Activated T-cell treated with anti-CD3 and anti-CD28 coated beads for 24 hours (primary cell): ENCODE data around the gene HSD17B8.

Source experiments
- DNase-seq: peaks from one replicate; pipeline ENCODE4 v3.0.0-alpha.2; 2020; ENCODE audit warnings: low read depth

HSD17B8 gene

DNA sequence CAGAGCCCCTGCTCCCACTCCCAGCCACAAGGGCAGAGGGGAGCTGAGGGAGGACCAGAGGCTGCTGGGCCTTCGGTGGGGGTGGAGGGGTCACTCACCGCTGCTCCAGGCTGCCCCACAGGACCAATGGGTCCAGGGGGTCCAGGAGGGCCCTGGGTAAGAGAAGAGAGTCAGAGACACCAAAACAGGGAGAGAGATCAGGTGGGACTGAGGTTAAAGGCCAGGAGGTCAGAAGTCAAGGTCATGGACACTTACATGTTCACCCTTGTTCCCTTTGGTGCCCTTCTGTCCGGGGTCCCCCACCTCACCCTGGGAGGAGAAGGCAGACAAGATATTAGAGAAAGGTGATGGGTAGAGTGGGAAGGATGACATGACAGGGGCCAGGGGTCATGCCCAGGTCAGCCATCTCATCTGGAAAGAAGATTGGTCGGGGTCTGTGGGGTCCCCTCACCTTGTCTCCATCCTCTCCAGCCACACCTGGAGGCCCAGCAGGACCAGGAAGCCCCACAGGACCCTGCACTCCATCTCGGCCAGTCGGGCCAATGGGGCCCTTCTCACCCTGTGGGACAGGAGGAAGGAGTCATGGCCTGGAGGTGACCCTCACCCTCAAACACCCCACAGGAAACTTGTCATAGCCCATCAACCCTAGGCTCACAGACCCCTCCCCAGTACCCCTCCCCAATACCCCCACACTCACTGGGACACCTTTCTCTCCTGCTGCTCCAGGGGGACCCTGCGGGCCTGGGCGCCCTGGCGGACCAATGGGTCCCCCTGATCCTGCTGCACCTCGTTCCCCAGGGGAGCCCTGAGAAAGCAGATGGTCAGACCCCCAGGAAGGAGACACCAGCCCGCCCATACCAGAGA is 33.2 kb upstream of the HSD17B8 start:
- no peak for DNase-seq

DNA sequence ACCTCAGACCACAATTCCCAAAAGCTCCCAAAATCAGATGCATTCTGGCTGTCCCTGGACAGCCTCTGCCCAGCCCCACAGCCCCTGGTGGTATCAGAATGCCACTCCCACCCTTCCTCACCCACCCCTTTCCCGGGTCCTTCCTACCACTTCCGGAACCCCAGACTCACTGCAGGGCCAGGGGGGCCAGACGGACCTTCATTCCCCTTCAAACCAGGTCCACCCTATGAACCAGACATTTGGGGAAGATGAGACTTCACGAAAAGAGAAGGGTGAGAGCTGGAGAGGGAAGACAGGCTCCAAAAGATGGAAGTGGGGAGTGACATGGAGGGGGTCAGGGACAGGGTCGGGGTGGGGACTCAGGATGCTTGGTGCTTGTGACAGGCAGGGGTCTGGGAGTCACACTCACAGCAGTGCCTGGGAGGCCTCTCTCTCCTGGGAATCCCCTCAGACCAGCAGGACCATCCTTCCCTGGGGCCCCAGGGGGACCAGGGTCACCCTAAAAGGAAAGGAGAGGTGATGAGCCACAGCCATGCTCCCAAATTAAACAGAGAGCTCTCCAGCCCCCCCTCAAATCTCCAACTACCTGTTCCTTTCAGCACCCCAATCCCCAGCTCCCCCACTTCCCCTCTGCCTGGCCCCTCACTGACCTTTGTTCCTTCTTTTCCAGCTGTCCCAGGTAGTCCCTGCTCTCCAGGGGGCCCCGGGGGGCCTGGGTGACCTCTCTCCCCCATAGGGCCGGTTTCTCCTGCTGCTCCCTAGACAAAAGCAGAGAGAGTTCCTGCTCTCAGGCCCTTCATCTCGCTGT is 32.4 kb upstream of the HSD17B8 start:
- DNase-seq = no peak

DNA sequence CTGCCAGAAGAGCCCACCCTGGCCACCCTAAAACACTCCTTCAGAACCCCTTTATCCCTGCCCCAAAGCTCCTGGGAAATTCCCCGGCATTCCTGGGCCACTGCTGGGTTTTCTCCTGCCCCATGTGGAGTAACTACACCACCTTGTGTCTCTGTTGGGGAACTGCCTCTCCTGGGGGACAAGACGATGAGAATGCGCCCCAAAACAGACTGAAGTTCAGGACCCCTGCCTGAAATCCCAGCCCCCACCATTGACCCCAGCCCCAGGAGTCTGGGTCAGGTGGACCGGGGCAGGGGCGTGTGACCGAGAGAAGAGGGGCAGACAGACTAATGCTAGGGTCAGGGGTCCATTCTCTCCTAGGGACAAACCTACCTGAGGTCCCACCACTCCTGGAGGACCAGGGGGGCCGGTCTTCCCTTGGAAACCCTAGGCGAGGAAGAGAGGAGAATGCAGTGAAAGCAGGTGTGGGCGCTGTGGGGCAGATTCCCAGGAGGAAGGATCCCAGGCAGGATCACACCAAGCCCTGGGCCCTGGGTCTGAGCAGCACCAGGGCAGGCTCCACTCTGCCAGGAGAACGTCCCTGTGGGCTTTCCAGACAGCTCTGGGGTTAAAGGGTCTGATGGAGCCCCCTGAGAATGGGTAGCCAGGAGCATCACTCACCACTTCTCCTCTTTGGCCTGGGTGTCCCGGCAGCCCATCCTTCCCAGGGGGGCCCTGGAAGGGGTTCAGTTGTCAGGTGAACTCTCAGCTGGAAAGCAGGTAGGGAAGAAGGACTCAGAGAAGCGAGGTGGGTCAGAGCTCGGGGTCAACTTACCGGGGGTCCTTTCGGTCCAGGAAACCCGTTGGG is 31.5 kb upstream of the HSD17B8 start:
- no peak for DNase-seq

DNA sequence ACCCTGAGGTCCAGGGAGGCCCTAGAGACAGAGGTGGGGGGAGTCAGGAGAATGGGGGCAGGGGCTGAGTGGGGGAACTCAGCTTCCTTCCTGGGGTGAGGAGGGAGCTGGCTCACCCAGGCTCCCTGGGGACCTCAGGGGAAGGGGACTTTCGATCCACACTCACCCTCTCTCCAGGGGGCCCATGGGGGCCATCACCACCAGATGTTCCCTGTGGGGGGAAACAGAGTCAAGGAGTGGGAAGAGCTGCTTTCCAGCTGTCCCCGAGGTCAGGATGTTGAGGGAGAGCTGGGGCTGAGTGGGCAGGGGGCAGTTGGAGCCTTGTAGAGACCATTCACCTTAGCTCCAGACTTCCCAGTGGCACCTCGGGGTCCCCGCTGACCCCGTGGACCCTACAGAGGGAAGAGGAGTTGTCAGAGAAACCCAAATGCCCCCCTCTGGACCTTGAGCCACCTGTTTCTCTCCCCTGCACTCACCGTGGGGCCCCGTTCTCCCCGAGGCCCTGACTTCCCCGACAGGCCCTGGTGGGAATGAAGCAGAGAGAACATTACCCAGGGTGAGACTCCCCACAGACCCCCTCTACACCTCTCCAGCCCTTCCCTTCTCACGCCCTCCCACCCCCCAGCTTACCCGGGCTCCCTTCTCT is 30.8 kb upstream of the HSD17B8 start:
- DNase-seq = no peak

DNA sequence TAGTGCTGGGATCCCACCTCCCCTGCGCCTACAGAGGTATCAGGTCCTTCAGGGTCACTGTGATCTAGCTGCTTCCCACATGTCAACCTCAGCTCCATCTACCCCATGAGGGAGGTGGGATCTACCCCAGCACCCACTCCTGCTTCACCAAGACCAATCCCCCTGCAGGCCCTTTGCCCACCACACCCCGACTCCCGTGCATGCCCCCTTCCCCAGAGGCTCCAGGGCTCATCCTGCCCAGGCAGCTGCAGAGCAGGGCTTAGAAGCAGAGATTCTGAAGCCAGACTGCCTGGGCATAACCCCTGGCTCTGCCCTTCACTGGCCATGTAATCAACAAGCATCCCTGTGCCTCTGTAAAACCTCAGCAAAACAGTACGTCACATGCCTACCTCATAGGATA is 29.7 kb upstream of the HSD17B8 start:
- no peak for DNase-seq

DNA sequence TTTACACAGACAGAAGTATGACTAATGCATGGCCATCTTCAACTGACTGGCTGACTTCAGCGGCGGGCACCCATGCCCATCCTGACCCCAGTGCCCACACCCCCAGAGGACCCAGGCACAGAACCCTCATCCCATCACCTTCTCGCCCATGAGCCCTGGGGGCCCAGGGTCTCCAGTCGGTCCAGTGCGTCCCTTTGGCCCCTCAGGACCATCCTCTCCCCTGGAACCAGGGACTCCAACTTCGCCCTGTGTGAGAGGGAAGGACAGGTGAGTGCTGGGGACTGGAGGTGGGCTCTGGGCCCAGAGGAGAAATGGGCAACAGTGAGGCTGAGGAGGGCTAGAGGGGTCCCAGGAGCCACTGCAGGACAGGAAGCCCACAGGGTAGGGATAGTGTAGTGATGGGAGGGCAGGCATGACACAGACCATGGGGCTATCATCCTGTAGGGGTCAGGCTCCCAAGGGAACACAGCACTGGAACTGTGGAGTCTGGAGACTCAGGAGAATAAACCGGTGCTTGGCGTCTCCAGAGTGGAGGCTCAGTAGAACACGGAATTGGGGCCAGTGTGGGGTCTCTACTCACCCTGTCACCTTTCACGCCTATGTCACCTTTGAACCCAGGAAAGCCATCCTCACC is 28.9 kb upstream of the HSD17B8 start:
- no peak for DNase-seq

DNA sequence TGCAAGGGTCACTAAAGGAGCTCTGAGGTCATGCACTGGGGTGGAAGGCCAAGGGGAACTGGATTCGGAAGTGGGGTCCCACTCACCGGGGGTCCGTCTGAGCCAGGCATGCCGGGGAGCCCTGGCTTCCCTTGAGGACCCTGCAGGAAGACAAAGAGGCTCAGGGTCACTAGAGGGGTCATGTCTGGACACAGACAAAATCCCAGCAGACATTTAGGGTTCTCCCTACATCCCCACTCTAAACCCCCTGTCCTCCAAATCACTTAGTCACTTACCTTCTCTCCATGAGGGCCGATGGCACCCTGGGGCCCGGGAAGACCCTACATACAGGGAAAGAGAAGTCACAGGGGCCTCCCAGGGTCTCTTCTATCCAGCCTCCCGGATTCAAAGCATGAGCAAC is 27.5 kb upstream of the HSD17B8 start:
- no peak for DNase-seq

DNA sequence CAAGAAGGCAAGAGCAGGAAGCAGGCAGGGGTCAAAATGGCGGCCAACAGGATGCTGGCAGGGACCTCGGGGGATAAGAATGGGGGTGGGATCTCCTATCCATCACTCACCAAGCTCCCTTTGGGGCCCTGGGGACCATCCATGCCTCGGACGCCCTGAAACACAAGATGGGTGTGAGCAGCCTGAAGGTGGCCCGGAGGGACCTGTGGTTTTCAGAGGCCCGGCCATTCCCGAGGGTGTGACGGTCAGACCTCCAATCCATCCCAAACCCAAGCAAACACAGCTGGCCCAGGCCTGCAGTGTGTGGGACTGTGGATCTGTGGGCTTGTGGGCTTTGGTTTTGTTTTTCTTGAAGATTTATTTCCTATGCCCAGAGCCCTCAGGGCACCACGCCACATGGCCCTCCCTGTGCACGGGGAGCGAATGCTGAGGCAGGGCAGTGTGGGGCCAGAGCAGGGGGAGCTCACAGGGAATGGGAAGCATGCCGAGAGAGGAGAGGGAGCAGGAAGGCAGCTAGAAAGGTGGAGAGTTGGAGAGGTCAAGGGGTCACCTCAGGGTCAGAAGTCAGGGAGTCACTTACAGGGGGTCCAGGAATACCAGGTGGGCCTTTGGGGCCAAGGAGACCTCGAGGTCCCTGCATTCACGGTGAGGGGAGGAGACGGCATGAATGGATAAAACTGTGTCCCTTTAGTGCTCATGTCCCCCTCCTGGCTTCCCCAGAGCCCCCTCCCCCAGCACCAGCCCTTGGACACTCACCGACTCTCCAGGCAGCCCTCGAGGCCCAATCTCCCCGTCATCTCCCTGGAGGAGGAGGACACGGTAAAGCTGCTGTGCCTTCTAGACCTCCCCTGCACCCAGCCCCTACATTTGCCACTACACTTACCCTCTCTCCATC is 26.7 kb upstream of the HSD17B8 start:
- no peak for DNase-seq

DNA sequence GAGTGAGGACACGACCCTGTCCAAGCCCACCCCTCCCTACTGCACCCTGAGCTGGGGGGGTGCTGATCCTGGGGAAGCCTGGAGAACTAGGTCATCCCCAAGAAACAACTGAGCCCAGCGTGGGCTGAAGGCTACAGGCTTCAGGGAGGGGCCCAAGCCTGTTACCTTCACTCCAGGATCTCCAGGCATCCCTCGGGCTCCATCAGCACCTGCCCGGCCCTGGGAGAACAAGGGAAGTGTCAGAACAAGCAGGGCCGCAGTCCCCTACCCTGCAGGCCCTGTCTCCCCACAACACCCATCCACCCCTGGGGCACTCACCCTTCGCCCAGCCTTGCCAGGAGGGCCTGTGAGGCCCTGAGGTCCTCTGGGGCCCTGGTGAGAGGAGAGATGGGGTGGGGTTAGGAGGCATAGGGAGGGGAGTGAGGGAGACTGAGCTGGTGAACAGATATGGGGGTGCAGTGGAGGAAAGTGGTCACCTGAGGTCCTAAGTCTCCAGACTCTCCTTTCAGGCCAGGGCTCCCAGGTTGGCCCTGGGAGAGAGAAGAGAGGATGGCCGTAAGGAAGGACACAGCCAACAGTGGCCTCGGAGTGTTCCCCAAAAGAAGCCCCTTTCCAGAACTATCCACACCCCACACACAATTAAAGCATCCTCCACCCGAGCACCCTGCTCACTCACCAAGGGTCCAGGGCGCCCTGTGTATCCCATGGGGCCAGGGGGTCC is 25.5 kb upstream of the HSD17B8 start:
- DNase-seq = no peak

DNA sequence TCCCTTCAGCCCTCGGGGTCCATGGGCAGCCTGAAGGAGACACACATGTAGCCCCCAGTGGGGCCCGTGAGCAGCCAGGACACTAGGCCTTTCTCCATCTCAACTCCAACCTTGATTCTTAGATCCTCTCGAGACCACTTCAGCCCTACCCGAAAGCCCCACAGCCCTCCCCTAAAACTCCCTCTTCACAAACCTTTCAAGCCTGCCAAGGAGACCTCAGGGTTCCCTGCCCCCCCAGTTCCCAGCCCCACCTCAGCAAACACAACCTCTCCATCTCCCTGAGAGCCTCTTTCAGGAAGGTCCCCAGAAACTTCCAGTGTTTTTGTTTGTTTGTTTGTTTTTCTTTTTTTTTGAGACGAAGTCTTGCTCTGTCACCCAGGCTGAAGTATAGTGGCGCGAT is 23.3 kb upstream of the HSD17B8 start:
- DNase-seq = no peak

DNA sequence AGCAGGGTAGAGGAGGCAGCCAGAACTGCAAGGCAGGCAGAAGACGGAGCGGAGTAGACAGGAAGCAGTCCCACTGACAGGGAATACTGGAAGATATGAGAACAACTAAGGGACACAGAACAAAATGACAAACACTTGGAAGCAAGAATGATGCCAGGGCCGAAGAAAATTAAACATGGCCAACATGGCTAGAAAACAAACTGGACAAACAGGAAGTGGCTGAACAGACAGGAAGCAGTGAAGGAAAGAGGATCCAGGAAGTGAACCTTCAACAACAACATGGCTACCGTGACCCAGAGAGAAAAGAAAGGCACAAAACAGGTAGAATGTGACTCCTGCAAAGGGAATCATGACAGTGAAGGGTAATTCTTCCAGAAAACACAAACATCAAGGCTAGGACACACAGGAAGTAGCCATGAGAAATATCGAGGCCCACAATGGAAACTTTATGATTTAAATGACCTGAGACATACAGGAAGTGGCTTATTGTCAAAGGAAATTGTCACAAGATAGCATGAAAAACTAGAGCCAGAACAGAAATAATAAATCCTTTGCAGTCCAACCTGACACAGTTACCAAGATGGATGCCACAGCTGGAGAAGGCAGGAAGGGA is 21.3 kb upstream of the HSD17B8 start:
- no peak for DNase-seq

DNA sequence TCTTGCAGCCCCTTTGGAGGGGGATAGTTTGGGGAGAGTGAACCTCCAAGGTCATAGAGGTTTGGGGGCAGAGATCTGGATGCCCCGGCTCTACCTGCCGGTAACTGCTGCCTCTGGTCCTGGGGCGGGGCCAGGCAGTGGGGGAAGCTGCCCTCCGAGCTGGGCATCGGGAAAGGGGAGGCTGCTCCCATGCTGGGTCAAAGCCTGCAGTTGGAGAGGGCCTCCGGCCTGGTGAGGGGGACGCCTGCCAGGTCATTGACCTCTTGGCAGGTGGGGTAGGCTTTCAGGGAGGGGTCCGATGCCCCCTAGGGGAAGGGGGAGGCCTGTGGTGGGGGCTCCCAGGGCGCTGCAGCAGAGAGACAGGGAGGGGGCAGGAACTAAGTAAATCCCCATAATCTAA is 19.3 kb upstream of the HSD17B8 start:
- DNase-seq = no peak

DNA sequence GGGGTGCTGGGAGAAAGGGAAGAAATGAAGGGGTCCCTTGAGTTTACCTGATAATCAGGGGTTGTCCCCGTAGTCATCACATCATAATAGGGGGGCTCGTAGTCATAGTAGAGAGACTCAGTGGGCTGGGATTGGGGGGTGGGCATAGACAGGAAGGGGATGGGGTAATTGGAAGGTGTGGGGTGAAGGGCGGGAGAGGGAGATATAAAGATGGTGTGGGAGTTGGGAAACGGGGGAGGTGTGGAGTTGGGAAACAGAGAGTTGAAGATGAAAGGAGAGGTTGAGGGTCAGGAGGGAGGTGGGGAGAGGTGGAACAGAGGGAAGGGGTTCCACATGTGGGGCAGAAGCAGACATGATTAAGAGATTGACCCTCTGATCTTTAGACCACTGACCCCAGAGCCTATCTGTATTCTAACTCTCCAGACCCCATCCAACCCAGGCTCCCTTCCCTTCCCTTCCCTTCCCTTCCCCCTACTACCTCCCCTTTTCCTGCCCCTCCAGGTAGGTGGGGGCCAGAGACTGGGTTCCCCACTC is 18.7 kb upstream of the HSD17B8 start:
- no peak for DNase-seq

DNA sequence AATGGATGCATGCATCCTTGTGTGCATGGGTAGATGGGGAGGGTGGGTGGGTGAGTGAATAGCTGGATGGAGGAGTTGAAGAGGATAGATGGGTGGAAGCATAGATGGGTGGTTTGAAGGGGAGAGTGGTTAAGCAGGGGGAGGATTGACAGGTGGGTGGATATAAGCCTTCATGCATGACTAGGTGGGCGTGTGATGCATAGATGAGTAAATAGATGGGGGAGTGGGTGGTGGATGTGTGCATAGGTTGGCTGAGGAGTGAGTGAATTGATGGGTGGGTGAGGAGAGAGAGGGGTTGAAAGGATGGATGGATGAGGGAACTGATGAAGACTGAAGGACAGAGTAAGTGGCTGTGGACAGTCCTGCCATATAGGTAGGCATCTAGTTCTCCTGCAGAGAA is 16.6 kb upstream of the HSD17B8 start:
- no peak for DNase-seq

DNA sequence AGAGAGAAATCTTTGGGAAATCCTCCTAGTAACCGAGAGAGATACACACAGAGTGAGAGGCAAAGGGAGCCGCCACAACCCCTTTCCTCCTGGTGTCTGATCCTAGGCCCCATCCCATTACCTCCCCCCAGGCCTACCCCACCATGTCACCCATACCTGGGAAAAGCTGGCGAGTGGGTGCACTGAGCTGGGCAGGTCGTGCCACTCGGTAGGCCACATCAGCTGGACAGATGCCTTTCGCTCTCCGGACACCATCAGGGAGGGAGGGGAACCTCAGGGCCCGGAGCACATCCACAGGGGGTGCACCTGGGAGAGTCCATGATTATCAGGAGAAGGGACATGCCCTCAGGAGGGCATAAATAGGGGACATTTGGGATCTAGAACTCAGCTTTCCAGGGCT is 15.3 kb upstream of the HSD17B8 start:
- DNase-seq = no peak

DNA sequence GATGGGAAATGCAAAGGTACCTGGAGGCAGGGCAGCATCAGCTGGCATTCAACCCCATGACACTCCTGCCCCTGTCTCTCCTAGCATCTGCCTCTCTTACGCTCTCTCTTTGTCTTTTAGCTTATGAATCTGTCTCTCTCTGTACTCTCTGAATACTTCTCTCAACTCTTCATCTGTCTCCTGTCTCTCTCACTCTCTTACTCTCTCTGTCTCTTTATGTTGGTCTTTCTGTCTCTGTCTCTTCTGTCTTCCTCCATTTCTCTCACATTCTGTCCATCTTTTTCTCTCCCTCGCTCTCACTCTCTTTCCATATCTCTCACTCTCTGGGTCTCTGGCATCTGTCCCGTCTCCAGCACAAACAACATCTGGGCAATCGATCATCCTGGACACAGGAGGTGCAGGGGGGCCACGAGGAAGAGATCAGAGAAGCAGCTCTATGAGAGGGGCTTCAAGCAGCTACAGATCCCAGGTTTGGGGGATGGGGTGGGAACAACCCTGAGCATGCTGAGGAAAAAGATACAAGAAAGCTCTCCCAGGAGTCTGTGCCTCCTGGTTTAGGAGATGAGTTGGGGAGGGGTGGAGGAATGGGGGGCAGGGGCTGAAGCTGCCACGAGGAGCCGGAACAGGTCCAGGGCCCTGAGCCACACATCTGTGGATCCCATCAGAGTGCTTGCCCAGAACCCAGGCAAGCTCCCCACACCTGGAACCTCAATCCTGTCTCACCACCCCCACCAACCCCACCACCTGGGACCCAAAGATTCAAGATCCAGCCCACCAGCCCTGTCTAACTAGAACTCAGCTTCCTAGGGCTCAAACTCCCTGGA is 14.6 kb upstream of the HSD17B8 start:
- DNase-seq = no peak

DNA sequence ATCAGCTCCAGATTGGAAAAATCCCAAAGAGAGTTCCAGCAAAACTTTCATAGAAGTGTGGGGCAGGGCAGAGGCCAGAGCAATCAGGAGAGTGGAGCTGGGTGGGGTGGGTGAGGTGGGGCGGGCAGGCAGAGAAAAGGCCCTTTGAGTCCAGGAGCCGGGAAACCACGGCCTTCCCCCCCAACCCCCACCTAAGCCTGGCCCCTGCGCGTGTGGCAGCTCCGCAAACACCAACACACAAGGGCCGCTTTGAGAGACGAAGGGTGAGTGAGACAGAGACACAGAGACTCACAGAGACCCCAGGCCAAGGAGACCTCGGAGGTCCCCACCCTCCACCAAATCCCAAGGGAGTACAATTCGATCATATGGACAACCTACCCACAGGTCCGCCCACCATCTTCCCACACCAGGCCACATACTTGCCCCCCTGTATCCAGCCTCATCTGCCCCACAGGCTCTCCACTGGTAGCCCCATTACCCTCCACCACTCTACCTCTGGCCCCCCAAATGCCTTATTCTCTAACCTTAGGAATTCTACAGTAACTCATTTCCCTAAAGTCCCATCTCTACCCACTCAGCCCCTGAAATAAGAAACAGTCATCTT is 13.8 kb upstream of the HSD17B8 start:
- no peak for DNase-seq
